GM18858 (cell line): ENCODE measurements around the gene BICDL2.
"Not testable (repeated sequence)": the region's sequence is repeated elsewhere in the genome, so short reads cannot be mapped to it uniquely, and the experiment has no call there.

Experiments
- ATAC-seq: cut with Tn5 transposase; IDR thresholded peaks from one replicate; pipeline ENCODE4 v1.9.1; 2021; ENCODE audit not compliant: unreplicated experiment

The BICDL2 gene

DNA sequence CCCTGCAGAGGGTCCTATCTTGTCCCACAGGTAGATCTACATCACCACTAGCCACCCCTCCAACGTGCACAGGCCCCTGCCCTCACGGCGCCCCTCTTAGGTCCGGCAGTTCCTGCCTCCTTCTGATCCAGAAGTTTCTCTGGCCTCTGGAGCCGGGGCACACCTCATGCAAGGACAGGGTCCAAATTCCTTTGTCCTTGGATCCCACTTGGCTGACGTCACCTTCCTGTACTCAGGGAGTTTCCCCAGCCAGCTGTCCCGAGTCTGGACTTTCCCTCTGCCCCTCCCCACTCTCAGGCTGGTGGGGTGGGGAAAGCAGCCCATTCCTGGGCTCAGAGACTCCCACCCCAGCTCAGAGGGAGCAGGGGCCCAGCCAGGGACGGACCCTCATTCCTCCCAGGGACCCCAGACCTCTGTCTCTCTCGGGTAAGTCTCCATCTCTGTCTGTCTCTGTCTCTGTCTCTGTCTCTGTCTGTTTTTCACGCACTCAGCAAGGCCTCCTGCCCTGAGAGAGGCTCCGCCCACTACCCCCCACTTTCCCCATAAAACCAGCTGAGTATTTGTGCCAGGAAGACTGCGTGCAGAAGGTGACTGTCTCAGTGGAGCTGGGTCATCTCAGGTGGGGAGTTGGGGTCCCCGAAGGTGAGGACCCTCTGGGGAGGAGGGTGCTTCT is 28.5 kb upstream of the BICDL2 start, which contains the start of gene IL32:
TSS of gene IL32 (plus strand) at position 572 of the 673 bp plus-strand sequence. CDS start 172 bp downstream, outside the sequence.
- ATAC-seq = no peak

DNA sequence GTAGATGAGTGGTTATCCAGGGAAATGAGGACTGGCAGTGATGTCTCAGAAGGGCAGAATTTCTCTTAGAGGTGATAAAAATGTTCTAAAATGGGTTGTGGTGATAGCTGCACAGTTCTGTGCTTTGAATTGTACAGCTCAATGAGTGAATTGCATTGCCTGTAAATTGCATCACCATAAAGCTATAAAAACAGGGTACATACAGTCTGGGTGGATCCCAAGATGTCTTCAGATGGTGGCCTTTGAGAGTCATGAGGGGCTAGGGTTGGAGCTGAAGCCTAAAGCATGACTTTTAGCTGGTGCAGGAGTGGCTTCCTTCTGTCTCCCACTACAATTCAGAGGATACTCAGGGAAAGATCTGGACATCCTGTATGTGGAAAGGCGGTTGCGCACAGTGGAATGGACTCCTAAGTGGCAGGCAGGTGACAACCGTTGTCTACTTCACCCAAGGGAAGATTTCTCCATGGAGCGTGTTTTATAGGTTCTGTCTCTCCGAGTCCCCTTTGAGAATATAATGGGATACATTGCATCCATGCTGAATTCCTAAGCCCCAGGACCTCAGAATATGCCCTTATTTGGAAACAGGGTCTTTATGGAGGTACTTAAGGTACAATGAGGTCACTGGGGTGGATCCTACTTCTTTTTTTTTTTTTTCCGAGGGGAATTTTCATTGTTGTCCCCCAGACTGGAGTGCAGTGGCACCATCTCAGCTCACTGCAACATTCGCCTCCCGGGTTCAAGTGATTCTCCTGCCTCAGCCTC is 27.1 kb upstream of the BICDL2 start:
- no peak for ATAC-seq

DNA sequence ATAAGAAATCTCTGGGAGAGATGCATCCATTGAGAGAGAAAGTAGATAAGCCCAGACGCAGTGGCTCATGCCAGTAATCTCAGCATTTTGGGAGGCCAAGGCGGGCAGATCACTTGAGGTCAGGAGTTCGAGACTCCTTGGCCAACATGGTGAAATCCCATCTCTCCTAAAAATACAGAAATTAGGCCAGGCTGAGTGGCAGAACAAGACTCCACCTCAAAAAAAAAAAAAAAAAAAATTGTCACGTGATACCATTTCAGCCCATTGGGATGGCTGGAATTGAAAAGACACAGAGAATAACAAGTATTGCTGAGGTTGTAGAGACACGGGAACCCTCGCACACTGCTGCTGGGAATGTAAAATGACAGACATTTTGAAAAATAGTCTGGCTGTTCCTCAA is 25.8 kb upstream of the BICDL2 start:
- ATAC-seq = no peak

DNA sequence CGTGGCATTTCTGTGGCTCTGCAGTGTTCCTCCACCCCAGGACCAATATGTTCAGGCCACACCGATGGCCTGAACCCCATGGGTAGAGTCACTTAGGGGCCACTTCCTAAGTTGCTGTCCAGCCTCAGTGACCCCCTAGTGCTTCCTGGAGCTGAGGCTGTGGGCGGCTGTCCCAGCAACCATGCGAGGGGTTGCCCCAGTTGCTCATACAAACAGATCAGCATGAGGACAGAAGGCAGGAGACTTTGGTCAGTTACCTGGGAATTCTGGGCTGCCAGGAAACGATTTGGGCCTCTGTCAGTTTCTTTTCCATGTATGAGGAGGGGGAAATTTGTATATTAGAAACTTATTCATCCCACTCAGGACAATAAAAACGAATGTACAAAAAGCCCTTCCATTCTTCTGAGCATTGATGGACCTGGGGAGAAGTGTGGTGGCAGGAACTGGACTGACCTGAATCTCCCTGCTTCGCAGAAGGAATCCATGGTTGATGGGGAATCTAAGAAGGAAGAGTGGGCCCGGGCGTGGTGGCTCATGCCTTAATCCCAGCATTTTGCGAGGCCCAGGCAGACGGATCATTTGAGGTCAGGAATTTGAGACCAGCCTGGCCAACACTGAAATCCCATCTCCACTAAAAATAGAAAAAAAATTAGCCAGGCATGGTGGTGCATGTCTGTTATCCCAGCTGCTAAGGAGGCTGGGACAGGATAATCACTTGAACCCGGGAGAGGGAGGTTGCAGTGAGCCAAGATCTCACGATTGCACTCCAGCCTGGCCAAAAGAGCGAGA is 23.8 kb upstream of the BICDL2 start:
- ATAC-seq = no peak

DNA sequence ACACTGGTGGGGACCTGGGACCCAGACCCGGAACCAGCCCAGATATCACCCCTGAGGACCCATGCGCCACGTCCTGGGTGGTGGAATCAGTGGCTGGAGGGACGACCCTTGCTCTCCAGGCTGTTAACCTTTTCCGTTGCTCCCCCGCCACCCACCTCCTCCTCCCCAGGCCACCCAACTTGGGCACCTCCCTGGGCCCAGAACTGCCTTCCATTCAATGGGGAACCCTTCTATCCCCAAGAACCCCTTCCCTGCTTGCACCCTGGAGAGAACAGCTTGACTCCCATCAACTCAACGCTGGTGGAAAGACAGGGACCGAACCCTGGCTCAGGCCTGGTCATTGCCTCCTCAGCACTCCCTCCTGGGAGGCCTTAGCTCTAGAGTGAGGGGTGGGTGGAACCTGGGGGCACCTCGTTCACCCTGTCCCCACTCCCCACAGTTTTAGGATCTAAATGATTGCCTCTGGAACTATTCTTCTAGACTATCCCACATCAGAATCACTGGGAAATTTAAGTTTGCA is 23.0 kb upstream of the BICDL2 start:
- ATAC-seq = no peak

DNA sequence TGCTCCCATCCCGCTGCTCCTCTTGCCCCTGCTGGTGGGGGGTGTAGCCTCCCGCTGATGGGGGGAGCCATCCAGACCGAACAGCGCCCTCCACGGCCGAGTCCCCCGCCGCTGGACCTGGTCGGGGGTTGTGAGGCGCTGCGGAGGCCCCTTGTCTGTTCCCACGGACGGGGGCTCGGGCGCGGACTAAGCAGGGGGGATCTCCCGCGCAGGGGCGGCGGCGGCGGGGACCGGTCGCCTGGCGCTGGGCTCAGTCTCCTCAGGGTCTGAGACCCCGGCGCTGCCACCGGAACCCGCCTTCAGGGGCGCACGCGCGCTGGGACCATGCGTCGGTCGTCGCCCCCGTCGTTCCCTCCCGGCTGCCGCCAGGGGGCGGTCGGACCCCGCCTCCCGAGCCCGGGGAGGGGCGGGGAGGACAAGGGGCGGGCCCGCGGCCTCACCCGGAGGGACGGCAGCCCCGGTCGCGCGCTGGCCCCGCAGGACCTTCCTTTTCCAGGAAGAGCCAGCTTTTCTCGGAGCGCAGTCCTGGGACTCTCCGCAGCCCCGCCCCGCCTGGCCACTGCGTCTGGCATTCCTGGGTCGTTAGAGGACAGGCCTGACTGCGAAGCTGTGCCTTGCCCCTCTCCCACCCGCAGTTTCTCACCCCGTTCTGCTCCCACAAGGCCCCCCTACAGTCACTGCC is 22.4 kb upstream of the BICDL2 start:
- ATAC-seq = no peak

DNA sequence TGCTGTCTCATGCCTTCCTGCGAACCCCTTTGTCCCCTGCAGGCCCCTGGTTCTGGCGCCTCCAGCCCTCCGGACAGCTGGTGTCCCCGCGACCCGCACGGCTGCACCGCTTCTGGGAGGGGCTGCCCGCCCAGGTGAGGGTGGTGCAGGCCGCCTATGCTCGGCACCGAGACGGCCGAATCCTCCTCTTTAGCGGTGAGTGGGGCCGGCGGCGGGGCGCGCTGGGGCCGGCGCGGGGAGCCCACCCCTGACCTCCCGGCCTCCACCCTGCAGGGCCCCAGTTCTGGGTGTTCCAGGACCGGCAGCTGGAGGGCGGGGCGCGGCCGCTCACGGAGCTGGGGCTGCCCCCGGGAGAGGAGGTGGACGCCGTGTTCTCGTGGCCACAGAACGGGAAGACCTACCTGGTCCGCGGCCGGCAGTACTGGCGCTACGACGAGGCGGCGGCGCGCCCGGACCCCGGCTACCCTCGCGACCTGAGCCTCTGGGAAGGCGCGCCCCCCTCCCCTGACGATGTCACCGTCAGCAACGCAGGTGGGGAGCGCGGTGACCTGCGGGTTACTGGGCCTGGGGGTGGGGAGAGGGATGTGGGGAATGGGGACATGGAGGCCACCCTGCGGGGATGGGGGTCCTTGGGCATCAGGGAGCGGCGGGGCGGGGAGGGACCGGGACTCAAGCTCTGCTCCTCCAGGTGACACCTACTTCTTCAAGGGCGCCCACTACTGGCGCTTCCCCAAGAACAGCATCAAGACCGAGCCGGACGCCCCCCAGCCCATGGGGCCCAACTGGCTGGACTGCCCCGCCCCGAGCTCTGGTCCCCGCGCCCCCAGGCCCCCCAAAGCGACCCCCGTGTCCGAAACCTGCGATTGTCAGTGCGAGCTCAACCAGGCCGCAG is 21.6 kb upstream of the BICDL2 start:
- ATAC-seq = no peak

DNA sequence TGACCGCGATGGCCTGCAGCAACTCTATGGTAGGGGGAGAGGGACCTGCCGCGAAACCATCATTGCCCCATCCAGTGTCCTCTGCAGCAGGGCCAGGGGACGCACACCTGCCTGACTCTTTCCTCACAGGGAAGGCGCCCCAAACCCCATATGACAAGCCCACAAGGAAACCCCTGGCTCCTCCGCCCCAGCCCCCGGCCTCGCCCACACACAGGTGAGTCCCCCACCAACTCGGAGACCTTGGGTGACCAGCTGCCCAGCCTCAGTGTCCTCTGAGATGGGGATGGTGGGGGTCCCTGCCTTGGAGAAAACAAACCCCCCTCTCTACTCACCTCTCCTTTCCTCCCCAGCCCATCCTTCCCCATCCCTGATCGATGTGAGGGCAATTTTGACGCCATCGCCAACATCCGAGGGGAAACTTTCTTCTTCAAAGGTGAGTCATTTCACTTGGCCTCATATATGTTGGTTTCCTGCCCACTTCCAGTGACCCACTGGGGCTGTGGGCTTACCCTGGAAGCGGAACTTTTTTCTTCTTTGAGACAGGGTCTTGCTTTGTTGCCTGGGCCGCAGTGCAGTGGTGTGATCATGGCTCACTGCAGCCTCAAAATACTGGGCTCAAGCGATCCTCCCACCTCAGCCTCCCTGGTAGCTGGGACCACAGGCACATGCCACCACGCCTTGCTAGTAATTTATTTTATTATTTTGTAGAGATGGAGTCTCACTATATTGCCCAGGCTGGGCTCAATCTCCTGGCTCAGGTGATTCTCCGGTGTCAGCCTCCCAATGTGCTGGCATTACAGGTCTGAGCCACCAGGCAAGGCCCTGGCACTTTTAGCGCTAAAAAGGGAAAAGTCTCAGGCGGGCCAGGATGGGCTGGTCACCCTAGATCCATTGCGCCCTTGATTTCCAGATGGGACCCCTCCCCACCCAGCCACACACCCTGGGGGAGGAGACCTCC is 20.7 kb upstream of the BICDL2 start:
- ATAC-seq = no peak

DNA sequence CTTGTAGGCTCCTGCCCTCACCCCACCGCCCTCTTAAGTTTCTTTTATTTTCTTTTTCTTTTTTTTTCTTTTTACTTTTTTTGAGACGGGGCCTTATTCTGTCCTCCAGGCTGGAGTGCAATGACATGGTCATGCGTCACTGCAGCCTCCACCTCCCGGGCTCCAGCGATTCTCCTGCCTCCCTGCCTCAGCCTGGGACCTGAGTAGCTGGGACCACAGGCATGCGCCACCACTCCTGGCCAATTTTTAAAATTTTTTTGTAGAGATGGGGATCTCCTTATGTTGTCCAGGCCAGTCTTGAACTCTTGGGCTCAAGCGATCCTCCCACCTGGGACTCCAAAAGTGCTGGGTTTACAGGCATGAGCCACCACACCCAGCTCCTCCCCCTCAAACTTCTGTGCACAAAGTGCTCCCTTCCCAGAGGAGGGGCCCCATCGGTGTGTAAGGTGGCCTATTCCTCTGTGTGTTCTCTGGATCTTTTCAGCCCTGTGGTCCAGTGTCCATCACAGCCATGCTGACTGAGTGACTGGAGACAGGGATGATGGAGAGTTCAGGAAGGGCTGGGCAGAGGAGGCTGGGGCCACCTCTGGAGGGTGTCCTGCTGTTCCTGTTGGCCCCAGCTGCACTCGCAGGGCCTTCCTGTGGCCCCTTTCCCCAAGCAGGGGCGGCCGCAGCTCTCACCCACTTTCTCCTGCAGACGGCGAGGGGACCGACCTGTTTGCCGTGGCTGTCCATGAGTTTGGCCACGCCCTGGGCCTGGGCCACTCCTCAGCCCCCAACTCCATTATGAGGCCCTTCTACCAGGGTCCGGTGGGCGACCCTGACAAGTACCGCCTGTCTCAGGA is 19.8 kb upstream of the BICDL2 start:
- no peak for ATAC-seq

DNA sequence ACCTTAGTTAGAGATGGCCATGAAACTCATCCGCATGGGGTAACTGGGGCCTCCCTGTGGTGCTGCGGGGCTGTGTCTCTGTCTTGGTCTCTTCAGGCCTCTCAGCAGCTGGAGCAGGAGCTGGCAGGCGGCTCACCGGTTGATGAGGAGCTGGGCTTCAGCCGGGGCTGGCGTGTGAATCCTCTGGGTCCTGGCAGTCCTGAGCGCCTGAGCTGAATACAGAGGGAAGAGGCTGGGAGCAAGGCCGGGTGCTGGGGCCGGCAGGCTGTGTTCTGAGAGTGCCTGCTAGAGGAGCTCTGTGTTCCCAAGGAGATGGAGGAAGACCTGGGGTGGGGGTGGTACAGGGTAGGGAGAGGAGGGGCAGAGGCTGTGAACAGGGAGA is 19.0 kb upstream of the BICDL2 start:
- not testable (repeated sequence) for ATAC-seq

DNA sequence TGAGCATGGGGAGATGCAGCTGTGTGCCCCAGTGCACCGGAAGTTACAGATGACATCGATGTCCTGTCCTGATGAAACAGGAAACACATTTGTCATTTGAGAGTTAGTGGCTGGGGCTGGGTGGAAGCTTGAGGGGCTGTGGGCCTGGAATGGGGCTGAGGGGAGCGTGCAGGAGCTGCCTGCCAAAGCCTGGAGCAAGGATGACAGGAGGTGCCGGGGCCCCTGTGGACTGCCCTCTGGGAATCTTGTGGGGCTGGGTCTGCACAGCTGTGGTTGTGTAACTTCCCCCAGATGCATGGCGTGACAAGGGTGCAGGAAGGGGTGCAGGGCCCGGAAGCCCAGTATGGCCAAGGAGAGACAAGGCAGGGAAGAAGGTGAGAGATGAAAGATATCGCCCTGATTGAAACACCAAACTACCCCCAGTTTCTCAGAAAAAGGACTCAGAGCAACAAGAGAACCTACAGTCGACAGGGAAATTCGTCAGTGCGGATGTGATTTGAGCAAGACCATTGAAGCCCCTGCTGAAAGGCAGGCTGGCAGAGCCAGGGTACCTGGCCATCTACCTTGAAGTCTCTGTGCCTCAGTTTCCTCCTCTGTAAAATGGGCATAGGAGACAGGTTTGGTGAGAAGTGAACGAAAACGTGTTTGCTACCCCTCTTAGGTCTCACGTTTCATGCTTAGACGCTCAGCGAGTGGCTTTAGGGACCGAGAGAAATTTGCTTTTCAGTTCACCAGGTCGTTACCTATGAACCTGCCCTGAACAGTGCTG is 18.4 kb upstream of the BICDL2 start:
- no peak for ATAC-seq

DNA sequence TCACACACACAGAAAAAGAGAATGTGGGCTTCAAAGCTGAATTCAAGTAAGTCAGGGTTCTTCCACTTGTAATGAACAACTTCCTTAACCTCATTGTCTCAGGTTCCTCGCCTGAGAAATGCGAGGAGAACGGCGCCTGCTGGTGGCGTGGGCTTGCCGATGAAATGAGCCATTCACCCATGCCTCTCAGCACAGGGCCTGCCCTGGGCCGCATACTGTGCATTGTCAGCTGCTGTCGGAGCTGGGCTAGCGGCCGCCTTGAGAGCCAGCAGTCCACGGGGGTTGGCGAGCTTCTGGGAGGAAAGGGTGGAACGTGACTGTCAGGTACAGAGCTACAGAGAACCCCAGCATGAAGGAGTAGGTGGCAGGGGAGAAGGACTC is 16.6 kb upstream of the BICDL2 start:
- ATAC-seq = not testable (repeated sequence)

DNA sequence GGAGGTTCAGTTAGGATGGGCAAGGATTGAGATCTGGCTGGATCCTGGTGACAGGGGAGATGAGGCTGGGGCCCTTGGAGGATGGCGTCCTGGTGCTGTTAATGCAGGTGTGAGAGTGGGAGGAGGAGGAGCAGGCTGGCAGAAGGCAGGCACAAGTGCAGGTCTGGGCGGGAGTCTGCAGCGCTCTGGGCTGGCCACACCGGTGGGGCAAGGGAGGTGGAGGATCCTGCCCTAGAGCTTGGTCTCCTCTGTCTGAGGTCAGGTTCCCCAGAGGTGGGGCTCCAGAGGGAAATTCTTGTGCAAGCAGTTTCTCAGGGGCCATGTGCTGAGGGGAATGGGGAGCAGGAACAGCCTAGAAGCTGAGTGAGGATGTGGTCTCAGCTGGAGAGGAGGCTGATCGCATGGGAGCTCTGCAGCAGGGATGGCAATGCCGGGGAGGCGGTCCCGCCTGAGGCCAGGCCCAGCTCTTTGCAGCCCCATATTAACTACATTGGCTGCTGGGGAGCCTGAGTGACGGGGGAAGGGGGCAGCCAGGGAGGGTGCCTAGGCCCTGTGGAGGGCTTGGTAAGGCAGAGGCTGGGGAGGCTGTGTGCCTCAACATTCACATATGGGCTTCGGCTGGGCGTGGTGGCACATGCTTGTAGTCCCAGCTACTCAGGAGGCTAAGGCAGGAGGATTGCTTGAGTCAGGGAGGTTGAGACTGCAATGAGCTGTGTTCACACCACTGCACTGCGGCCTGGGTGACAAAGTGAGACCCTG is 16.0 kb upstream of the BICDL2 start:
- not testable (repeated sequence) for ATAC-seq

DNA sequence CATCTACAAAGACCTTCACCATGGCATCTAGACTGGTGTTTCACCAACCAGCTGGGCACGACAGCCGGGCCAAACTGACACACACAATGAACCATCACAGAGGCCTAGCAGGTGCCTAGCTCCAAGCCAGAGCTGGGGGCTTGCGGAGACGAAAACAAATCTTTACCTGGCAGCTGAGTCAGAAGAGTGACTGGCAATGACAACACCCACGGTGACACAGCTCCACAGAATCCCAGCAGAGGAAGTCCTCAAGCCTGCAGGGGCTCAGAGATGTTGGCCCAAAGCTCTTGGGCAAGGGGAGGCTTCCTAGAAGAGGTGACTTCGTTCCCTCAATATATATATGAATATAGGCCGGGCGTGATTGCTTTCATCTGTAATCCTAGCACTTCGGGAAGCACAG is 14.8 kb upstream of the BICDL2 start:
- no peak for ATAC-seq

DNA sequence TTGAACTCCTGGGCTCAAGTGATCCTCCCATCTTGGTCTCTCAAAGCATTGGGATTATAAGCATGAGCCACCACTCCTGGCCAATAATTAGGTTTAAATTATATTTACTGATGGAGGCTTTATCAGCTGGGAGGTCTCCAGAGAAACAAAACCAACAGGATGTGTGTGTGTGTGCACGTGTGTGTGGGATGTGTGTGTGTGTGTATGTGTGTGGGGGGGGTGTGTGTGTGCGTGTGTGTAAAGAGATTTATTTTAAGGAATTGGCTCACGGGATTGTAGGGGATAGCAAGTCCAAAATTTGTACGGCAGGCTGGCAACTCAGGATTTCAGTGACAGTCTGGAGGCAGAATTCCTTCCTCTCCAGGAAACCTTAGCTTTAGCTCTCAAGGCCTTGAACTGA is 14.3 kb upstream of the BICDL2 start:
- no peak for ATAC-seq

DNA sequence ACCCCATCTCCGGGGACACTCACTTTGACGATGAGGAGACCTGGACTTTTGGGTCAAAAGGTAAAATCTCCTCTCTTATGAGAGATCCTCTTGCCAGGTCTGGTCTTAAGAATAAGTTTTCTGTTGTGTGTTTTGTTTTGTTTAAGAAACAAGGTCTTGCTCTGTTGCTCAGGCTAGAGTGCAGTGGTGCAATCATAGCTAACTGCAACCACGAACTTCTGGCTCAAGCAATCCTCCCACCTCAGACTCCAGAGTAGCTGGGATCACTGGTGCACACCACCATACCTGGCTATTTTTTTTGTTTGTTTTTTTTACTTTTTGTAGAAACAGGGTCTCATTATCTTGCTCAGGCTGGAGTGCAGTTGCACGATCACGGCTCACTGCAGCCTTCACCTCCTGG is 13.7 kb upstream of the BICDL2 start:
- ATAC-seq = no peak
